Liver (tissue), 9 donors: ENCODE measurements around the gene TLCD4. TPM values are rescaled to one million over a fixed set of nuclear protein-coding genes. Genes with fewer than 3 reads are reported as not detected.
A peak's percentile ranks its signal among the peaks of the same experiment; 100 is the strongest.

Experiments
- DNase-seq: peaks from one replicate; pipeline ENCODE4 v3.0.0-alpha.2; 2017; ENCODE audit warnings: low spot score
- H3K27ac ChIP-seq, 2 donors: one replicate each; pipeline ENCODE4 v1.7.0; 2013; ENCODE audit warnings: inconsistent platforms in 2 of 2, low read length in 2 of 2, control low read depth in 1 of 2, low read depth in 1 of 2, mild to moderate bottlenecking in 1 of 2
- H3K27me3 ChIP-seq, 4 donors: one replicate each; pipeline versions ENCODE4 v1.6.1 to v1.7.0; 2013; ENCODE audit warnings: low read length in 3 of 4, inconsistent platforms in 1 of 4, mild to moderate bottlenecking in 1 of 4, moderate library complexity in 1 of 4; ENCODE audit not compliant: control insufficient read depth in 4 of 4, insufficient read depth in 4 of 4
- H3K36me3 ChIP-seq, 4 donors: one replicate each; pipeline versions ENCODE4 v1.6.1 to v1.7.0; 2013; ENCODE audit warnings: low read length in 3 of 4, mild to moderate bottlenecking in 3 of 4, low read depth in 1 of 4, moderate library complexity in 1 of 4; ENCODE audit not compliant: control insufficient read depth in 4 of 4, insufficient read depth in 3 of 4
- H3K4me1 ChIP-seq, 4 donors: one replicate each; pipeline versions ENCODE4 v1.6.1 to v1.7.0; 2013; ENCODE audit warnings: low read length in 3 of 4, mild to moderate bottlenecking in 3 of 4, moderate library complexity in 1 of 4; ENCODE audit not compliant: control insufficient read depth in 4 of 4, insufficient read depth in 4 of 4
- H3K4me3 ChIP-seq, 3 donors: one replicate each; pipeline versions ENCODE4 v1.6.1 to v1.7.0; 2013; ENCODE audit warnings: low read length in 3 of 3, control low read depth in 1 of 3, low read depth in 1 of 3, mild to moderate bottlenecking in 1 of 3
- H3K9ac ChIP-seq, 2 donors: one replicate each; pipeline ENCODE4 v1.7.0; 2013; ENCODE audit warnings: low read length in 2 of 2, mild to moderate bottlenecking in 2 of 2, moderate library complexity in 2 of 2, control low read depth in 1 of 2, low read depth in 1 of 2
- H3K9me3 ChIP-seq, 4 donors: one replicate each; pipeline versions ENCODE4 v1.6.1 to v1.7.0; 2013; ENCODE audit warnings: low read length in 3 of 4; ENCODE audit not compliant: control insufficient read depth in 4 of 4
- CTCF ChIP-seq: fragments of 150-350 bp; IDR thresholded peaks from 2 replicates; pipeline ENCODE4 v1.5.1; 2017; ENCODE audit warnings: improper control_type of control experiment, low read depth, low read length; ENCODE audit not compliant: missing input control
- FOXA1 ChIP-seq: IDR thresholded peaks from 2 replicates; pipeline ENCODE4 v1.6.1; 2016; ENCODE audit warnings: antibody characterized with exemption
- FOXA2 ChIP-seq: IDR thresholded peaks from 2 replicates; pipeline ENCODE4 v1.6.1; 2016; ENCODE audit warnings: antibody characterized with exemption
- JUND ChIP-seq, 2 donors: IDR thresholded peaks; 2 replicates each; pipeline ENCODE4 v1.6.1; 2016; ENCODE audit warnings: antibody characterized with exemption in 2 of 2
- NR2F2 ChIP-seq: IDR thresholded peaks from 2 replicates; pipeline ENCODE4 v1.6.1; 2016; ENCODE audit warnings: antibody characterized with exemption
- RAD21 ChIP-seq, 2 donors: IDR thresholded peaks; 2 replicates each; pipeline ENCODE4 v1.6.1; 2016; ENCODE audit warnings: antibody characterized with exemption in 2 of 2, mild to moderate bottlenecking in 2 of 2
- RXRA ChIP-seq, 2 donors: IDR thresholded peaks; 2 replicates each; pipeline ENCODE4 v1.6.1; 2017 to 2018; ENCODE audit warnings: antibody characterized with exemption in 2 of 2, mild to moderate bottlenecking in 1 of 2
- SP1 ChIP-seq: IDR thresholded peaks from 2 replicates; pipeline ENCODE4 v1.6.1; 2018; ENCODE audit warnings: antibody characterized with exemption, mild to moderate bottlenecking
- YY1 ChIP-seq: IDR thresholded peaks from 2 replicates; pipeline ENCODE4 v1.6.1; 2016; ENCODE audit warnings: antibody characterized with exemption, mild to moderate bottlenecking
- ZBTB33 ChIP-seq: IDR thresholded peaks from 2 replicates; pipeline ENCODE4 v1.6.1; 2016; ENCODE audit warnings: antibody characterized with exemption
- WGBS: extraction: QIAGEN DNeasy Blood & Tissue Kit; methylation state at CpG from one replicate; pipeline ENCODE4 v1.1.7; 2013; 5-methylcytosine and 5-hydroxymethylcytosine counted together
- polyA plus RNA-seq, 2 donors: library from polyadenylated mRNA; stranded (reverse) in 1 of 2; unstranded in 1 of 2; fragments of 200-250 nt in 1 of 2; fragments of >200 nt in 1 of 2; fragmentation: Nextera tagmentation in 1 of 2; extraction: Ambion mirVana in 1 of 2; gene quantifications; one replicate each; pipeline versions ENCODE4 v1.2.1 to v1.2.3, GENCODE V29; 2013 to 2015
- total RNA-seq, 2 donors: library from RNA; depleted of rRNA; stranded (reverse); fragments of >200 nt; gene quantifications; one replicate each; pipeline ENCODE4 v1.2.3, GENCODE V29; 2014
- TF ChIP-seq, protein P1 (sequence below): IDR thresholded peaks from 2 replicates; pipeline ENCODE4 v1.6.1; 2016; ENCODE audit warnings: antibody characterized with exemption
- TF ChIP-seq, protein P2 (sequence below): IDR thresholded peaks from 2 replicates; pipeline ENCODE4 v1.6.1; 2016; ENCODE audit warnings: antibody characterized with exemption, mild to moderate bottlenecking
- TF ChIP-seq, protein P3 (sequence below): IDR thresholded peaks from 2 replicates; pipeline ENCODE4 v1.6.1; 2016; ENCODE audit warnings: antibody characterized with exemption
- donor health status: healthy.
- donor health status: healthy.
- donor health status: healthy.
- donor health status: healthy.
- donor health status: healthy.

Gene TLCD4
- total and polyA plus RNA-seq, 4 donors: 24.9 to 131 (median 85.6) TPM

- WGBS: 80% methylated on average over 4 of the region's 4 CpGs
- DNase-seq: no peak
- Histone ChIP-seq H3K27me3 (no peaks in the 10 kb centered on the region), H3K27ac (no peak overlapping the region), H3K4me3 (no peak overlapping the region), H3K36me3 (no peaks in the 10 kb centered on the region), H3K9ac (no peak overlapping the region), H3K4me1 (peaks cover 9 to 50% (median 21%) of the 10 kb centered on the region in 4 donors), H3K9me3 (no peaks in the 10 kb centered on the region)
- TF ChIP-seq YY1 (no peak), FOXA1 (no peak), JUND (IDR thresholded peaks at IDR 0.05) (no peak), ZBTB33 (no peak), SP1 (no peak)
- TF ChIP-seq, protein P1, sequence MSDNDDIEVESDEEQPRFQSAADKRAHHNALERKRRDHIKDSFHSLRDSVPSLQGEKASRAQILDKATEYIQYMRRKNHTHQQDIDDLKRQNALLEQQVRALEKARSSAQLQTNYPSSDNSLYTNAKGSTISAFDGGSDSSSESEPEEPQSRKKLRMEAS: no peak
- TF ChIP-seq, protein P2, sequence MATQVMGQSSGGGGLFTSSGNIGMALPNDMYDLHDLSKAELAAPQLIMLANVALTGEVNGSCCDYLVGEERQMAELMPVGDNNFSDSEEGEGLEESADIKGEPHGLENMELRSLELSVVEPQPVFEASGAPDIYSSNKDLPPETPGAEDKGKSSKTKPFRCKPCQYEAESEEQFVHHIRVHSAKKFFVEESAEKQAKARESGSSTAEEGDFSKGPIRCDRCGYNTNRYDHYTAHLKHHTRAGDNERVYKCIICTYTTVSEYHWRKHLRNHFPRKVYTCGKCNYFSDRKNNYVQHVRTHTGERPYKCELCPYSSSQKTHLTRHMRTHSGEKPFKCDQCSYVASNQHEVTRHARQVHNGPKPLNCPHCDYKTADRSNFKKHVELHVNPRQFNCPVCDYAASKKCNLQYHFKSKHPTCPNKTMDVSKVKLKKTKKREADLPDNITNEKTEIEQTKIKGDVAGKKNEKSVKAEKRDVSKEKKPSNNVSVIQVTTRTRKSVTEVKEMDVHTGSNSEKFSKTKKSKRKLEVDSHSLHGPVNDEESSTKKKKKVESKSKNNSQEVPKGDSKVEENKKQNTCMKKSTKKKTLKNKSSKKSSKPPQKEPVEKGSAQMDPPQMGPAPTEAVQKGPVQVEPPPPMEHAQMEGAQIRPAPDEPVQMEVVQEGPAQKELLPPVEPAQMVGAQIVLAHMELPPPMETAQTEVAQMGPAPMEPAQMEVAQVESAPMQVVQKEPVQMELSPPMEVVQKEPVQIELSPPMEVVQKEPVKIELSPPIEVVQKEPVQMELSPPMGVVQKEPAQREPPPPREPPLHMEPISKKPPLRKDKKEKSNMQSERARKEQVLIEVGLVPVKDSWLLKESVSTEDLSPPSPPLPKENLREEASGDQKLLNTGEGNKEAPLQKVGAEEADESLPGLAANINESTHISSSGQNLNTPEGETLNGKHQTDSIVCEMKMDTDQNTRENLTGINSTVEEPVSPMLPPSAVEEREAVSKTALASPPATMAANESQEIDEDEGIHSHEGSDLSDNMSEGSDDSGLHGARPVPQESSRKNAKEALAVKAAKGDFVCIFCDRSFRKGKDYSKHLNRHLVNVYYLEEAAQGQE: no peak
Observed at GRCh38 chr1:95126846-95127245, 9.7 kb downstream of the TLCD4 start.

DNA sequence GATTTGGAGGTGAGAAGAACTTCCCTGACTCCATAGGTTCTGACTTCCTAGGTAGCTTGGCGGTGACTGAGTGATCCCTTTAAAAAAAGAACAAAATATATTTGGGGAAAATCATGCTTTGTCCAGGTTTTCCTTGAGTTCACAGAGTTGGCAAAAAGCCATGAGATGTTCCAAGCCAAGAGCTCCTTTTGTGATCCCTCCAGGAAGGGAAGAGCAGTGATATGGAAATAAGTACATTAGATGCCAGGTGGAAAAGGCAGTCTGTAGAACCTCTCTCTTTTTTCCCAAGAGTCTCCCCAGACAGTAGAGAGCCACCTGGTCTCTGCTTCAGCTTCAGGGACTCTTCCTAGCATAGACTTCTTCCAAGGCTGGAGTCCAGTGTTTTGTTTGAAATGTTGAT lies 10.2 kb downstream of the TLCD4 start:
- TF ChIP-seq, protein P3, sequence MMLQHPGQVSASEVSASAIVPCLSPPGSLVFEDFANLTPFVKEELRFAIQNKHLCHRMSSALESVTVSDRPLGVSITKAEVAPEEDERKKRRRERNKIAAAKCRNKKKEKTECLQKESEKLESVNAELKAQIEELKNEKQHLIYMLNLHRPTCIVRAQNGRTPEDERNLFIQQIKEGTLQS: no peak
- TF ChIP-seq, protein P1: no peak
- TF ChIP-seq CTCF (no peak), FOXA2 (no peak), RAD21 (IDR thresholded peaks at IDR 0.05) (no peak), RXRA (IDR thresholded peaks at IDR 0.05) (no peak), ZBTB33 (no peak), YY1 (no peak), NR2F2 (no peak), FOXA1 (no peak)
- Histone ChIP-seq H3K27me3 (no peaks in the 10 kb centered on the region), H3K4me3 (no peak overlapping the region), H3K27ac (peak overlapping the region in 1 of 2 donors; percentile 21), H3K9me3 (no peaks in the 10 kb centered on the region), H3K4me1 (peaks cover 9 to 50% (median 20%) of the 10 kb centered on the region in 4 donors), H3K9ac (no peak overlapping the region), H3K36me3 (no peaks in the 10 kb centered on the region)
- WGBS: 94% methylated on average over 1 of the region's 1 CpG
- no peak for DNase-seq
